GM23338 (cell line): ENCODE data around the gene SYP. TPM values are rescaled to one million over a fixed set of nuclear protein-coding genes. Genes with fewer than 3 reads are reported as not detected.
A peak's percentile ranks its signal among the peaks of the same experiment; 100 is the strongest.

Experiments
- ATAC-seq: fragments of 200-7000 bp; cut with Tn5 transposase; 3 replicates; pipeline ENCODE4 v1.9.1; 2020
- DNase-seq: peaks from one replicate; pipeline ENCODE4 v3.0.0-alpha.2; 2015; ENCODE audit warnings: low spot score
- H2AFZ ChIP-seq: fragments of 200-600 bp; sonication (generic); 2 replicates; pipeline ENCODE4 v1.8.0; 2016; ENCODE audit warnings: antibody characterized with exemption, mild to moderate bottlenecking, moderate library complexity
- H3F3A ChIP-seq: fragments of 200-600 bp; sonication (generic); replicated peaks from 2 replicates; pipeline ENCODE4 v1.8.0; 2017; ENCODE audit warnings: antibody characterized with exemption, mixed run types, low read depth
- H3K27ac ChIP-seq: fragments of 200-600 bp; sonication (generic); 2 replicates; pipeline ENCODE4 v1.6.1; 2016; ENCODE audit warnings: low read depth
- H3K27me3 ChIP-seq: fragments of 200-600 bp; sonication (generic); 2 replicates; pipeline ENCODE4 v1.8.0; 2016; ENCODE audit warnings: mild to moderate bottlenecking, mixed run types, moderate library complexity; ENCODE audit not compliant: insufficient read depth
- H3K36me3 ChIP-seq: fragments of 200-600 bp; sonication (generic); 2 replicates; pipeline ENCODE4 v1.8.0; 2016; ENCODE audit warnings: mild to moderate bottlenecking; ENCODE audit not compliant: insufficient read depth
- H3K4me1 ChIP-seq: fragments of 200-600 bp; sonication (generic); 2 replicates; pipeline ENCODE4 v1.8.0; 2016; ENCODE audit warnings: mild to moderate bottlenecking, moderate library complexity; ENCODE audit not compliant: insufficient read depth
- H3K4me2 ChIP-seq: fragments of 200-600 bp; sonication (generic); 2 replicates; pipeline ENCODE4 v1.7.1; 2017; ENCODE audit warnings: mixed run types
- H3K4me3 ChIP-seq: fragments of 200-600 bp; sonication (generic); 2 replicates; pipeline ENCODE4 v1.6.1; 2016; ENCODE audit warnings: mixed run types
- H3K79me2 ChIP-seq: fragments of 200-600 bp; sonication (generic); replicated peaks from 2 replicates; pipeline ENCODE4 v1.8.0; 2017; ENCODE audit warnings: mild to moderate bottlenecking; ENCODE audit not compliant: insufficient read depth
- H3K9me2 ChIP-seq: fragments of 200-600 bp; sonication (generic); 2 replicates; pipeline ENCODE4 v1.8.0; 2017; ENCODE audit not compliant: insufficient read depth
- H4K20me1 ChIP-seq: fragments of 200-600 bp; sonication (generic); replicated peaks from 2 replicates; pipeline ENCODE4 v1.8.0; 2017; ENCODE audit warnings: mild to moderate bottlenecking; ENCODE audit not compliant: insufficient read depth
- H3K27ac Mint-ChIP-seq: 2 replicates; pipeline ENCODE4 v1.8.0; 2020; ENCODE audit warnings: inconsistent platforms, mild to moderate bottlenecking, moderate library complexity, mixed read lengths
- H3K27me3 Mint-ChIP-seq: 3 replicates; pipeline ENCODE4 v1.8.0; 2022; ENCODE audit warnings: low read depth, mild to moderate bottlenecking, moderate library complexity, mixed read lengths, inconsistent platforms; ENCODE audit not compliant: insufficient read depth, poor library complexity
- H3K36me3 Mint-ChIP-seq: 3 replicates; pipeline ENCODE4 v1.8.0; 2021; ENCODE audit warnings: low read depth, mild to moderate bottlenecking, inconsistent platforms, moderate library complexity, mixed read lengths
- H3K4me1 Mint-ChIP-seq: 3 replicates; pipeline ENCODE4 v1.8.0; 2020; ENCODE audit warnings: mild to moderate bottlenecking, inconsistent platforms, mixed read lengths
- H3K4me3 Mint-ChIP-seq: 3 replicates; pipeline ENCODE4 v1.8.0; 2021; ENCODE audit warnings: moderate library complexity, mild to moderate bottlenecking, inconsistent platforms, mixed read lengths
- H3K9me3 Mint-ChIP-seq: 3 replicates; pipeline ENCODE4 v1.8.0; 2020; ENCODE audit warnings: moderate library complexity, mild to moderate bottlenecking, inconsistent platforms, mixed read lengths
- CREB1 ChIP-seq: fragments of 250-450 bp; sonication (Bioruptor Pico); IDR thresholded peaks from 2 replicates; pipeline ENCODE4 v1.5.0; 2020; ENCODE audit warnings: low read depth, mild to moderate bottlenecking, moderate library complexity
- CTCF ChIP-seq, 2 experiments: fragments of 200-600 bp in 1 of 2; sonication (generic) in 1 of 2; conservative IDR thresholded peaks; 2 replicates each; pipeline versions ENCODE4 v1.5.1 to v1.6.1; 2016 to 2017; ENCODE audit warnings: antibody characterized with exemption in 2 of 2, low read depth in 2 of 2, mild to moderate bottlenecking in 2 of 2, moderate library complexity in 1 of 2
- EZH2 ChIP-seq: fragments of 200-600 bp; sonication (generic); IDR thresholded peaks from one replicate; pipeline ENCODE4 v1.8.0; 2017; ENCODE audit warnings: antibody characterized with exemption, mild to moderate bottlenecking, low read depth; ENCODE audit not compliant: unreplicated experiment
- EZH2phosphoT487 ChIP-seq: fragments of 200-600 bp; sonication (generic); IDR thresholded peaks from one replicate; pipeline ENCODE4 v1.8.1; 2018; ENCODE audit warnings: antibody characterized with exemption; ENCODE audit not compliant: unreplicated experiment
- JUNB ChIP-seq: IDR thresholded peaks from one replicate; pipeline ENCODE4 v1.6.1; 2016; ENCODE audit warnings: antibody characterized with exemption; ENCODE audit not compliant: unreplicated experiment
- NANOG ChIP-seq: IDR thresholded peaks from 2 replicates; pipeline ENCODE4 v1.6.1; 2016; ENCODE audit warnings: antibody characterized with exemption, borderline replicate concordance
- POLR2AphosphoS5 ChIP-seq: IDR thresholded peaks from 2 replicates; pipeline ENCODE4 v1.6.1; 2016; ENCODE audit warnings: antibody characterized with exemption, low read depth
- STAT1 ChIP-seq: IDR thresholded peaks from one replicate; pipeline ENCODE4 v1.6.1; 2016; ENCODE audit warnings: antibody characterized with exemption; ENCODE audit not compliant: unreplicated experiment
- ZNF114 ChIP-seq: fragments of 250-450 bp; sonication (Bioruptor Pico); IDR thresholded peaks from 2 replicates; pipeline ENCODE4 v1.5.0; 2020; ENCODE audit warnings: mild to moderate bottlenecking, moderate library complexity
- ZNF331 ChIP-seq: fragments of 250-450 bp; sonication (Bioruptor Pico); IDR thresholded peaks from 2 replicates; pipeline ENCODE4 v1.5.0; 2020; ENCODE audit warnings: low read depth, mild to moderate bottlenecking, moderate library complexity
- ZNF462 ChIP-seq: fragments of 250-450 bp; sonication (Bioruptor Pico); IDR thresholded peaks from 2 replicates; pipeline ENCODE4 v1.5.0; 2020; ENCODE audit warnings: mild to moderate bottlenecking, moderate library complexity
- polyA plus RNA-seq: library from polyadenylated mRNA; unstranded; fragments of >200 nt; fragmentation: Nextera tagmentation; extraction: Ambion mirVana; gene quantifications from 2 replicates; pipeline ENCODE4 v1.2.1, GENCODE V29; 2016
- total RNA-seq: library from RNA; depleted of rRNA; stranded (reverse); fragments of >200 nt; shearing (Covaris generic); gene quantifications from 2 replicates; pipeline ENCODE4 v1.2.3, GENCODE V29; 2014
- TF ChIP-seq, protein P1 (sequence below): IDR thresholded peaks from one replicate; pipeline ENCODE4 v1.6.1; 2018; ENCODE audit warnings: antibody characterized with exemption; ENCODE audit not compliant: unreplicated experiment
- TF ChIP-seq, protein P2 (sequence below): IDR thresholded peaks from 2 replicates; pipeline ENCODE4 v1.6.1; 2016; ENCODE audit warnings: antibody characterized with exemption

Gene SYP
- total and polyA plus RNA-seq, 2 experiments from 2014 or later, result 3.7 to 9.1 TPM

DNA sequence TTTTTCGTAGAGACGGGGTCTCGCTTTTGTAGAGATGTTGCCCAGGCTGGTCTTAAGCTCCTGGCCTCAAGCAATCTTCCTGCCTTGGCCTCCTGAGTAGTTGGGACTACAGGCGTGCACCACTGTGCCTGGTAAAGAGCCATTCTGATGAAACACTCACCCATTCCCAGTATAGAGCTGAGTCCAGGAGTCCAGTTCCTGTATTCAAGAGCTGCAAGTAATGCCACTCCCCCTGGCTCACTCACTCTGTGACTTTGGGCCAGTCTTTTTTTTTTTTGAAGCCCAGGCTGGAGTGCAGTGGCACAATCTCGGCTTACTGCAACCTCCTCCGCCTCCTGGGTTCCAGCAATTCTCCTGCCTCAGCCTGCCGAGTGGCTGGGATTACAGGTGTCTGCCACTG, 38.7 kb upstream of the SYP start (continued):
- TF ChIP-seq CREB1 (CRISPR knock-in tag), result no peak
- no peak for TF ChIP-seq STAT1
- TF ChIP-seq, protein P1, sequence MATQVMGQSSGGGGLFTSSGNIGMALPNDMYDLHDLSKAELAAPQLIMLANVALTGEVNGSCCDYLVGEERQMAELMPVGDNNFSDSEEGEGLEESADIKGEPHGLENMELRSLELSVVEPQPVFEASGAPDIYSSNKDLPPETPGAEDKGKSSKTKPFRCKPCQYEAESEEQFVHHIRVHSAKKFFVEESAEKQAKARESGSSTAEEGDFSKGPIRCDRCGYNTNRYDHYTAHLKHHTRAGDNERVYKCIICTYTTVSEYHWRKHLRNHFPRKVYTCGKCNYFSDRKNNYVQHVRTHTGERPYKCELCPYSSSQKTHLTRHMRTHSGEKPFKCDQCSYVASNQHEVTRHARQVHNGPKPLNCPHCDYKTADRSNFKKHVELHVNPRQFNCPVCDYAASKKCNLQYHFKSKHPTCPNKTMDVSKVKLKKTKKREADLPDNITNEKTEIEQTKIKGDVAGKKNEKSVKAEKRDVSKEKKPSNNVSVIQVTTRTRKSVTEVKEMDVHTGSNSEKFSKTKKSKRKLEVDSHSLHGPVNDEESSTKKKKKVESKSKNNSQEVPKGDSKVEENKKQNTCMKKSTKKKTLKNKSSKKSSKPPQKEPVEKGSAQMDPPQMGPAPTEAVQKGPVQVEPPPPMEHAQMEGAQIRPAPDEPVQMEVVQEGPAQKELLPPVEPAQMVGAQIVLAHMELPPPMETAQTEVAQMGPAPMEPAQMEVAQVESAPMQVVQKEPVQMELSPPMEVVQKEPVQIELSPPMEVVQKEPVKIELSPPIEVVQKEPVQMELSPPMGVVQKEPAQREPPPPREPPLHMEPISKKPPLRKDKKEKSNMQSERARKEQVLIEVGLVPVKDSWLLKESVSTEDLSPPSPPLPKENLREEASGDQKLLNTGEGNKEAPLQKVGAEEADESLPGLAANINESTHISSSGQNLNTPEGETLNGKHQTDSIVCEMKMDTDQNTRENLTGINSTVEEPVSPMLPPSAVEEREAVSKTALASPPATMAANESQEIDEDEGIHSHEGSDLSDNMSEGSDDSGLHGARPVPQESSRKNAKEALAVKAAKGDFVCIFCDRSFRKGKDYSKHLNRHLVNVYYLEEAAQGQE, result no peak

- Mint-ChIP-seq H3K27ac (no peak overlapping the region), H3K27me3 (peaks cover 1% of the 10 kb centered on the region), H3K4me3 (peak overlapping the region; percentile 36; the same call in 1 of the 3 replicates), H3K36me3 (no peaks in the 10 kb centered on the region), H3K9me3 (no peaks in the 10 kb centered on the region; the same call in 2 of the 3 replicates), H3K4me1 (no peaks in the 10 kb centered on the region)
- no peaks in the 10 kb centered on the region for H3F3A ChIP-seq
- no peaks in the 10 kb centered on the region for H3K36me3 ChIP-seq
- no peaks in the 10 kb centered on the region for H3K79me2 ChIP-seq
- H3K27me3 ChIP-seq, result no peaks in the 10 kb centered on the region
- no peak overlapping the region for H3K4me2 ChIP-seq
- no peak overlapping the region for H3K27ac ChIP-seq
- H4K20me1 ChIP-seq, result no peaks in the 10 kb centered on the region
- no peaks in the 10 kb centered on the region for H3K9me2 ChIP-seq
- no peak overlapping the region for H2AFZ ChIP-seq
- no peaks in the 10 kb centered on the region for H3K4me1 ChIP-seq
- no peak for ATAC-seq
- no peak overlapping the region for H3K4me3 ChIP-seq
- no peak for DNase-seq
- no peak for TF ChIP-seq CTCF (conservative IDR thresholded peaks at IDR 0.05; ENCODE audit: low read depth in 2 of 2)
- TF ChIP-seq, protein P2, sequence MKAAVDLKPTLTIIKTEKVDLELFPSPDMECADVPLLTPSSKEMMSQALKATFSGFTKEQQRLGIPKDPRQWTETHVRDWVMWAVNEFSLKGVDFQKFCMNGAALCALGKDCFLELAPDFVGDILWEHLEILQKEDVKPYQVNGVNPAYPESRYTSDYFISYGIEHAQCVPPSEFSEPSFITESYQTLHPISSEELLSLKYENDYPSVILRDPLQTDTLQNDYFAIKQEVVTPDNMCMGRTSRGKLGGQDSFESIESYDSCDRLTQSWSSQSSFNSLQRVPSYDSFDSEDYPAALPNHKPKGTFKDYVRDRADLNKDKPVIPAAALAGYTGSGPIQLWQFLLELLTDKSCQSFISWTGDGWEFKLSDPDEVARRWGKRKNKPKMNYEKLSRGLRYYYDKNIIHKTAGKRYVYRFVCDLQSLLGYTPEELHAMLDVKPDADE, result no peak
- no peak for TF ChIP-seq JUNB
- TF ChIP-seq STAT1, result no peak
- no peak for TF ChIP-seq ZNF114
- no peak for TF ChIP-seq NANOG
- no peak for TF ChIP-seq POLR2AphosphoS5
- TF ChIP-seq CREB1 (CRISPR knock-in tag), result no peak
- TF ChIP-seq ZNF462 (CRISPR knock-in tag), result no peak
- TF ChIP-seq ZNF331 (CRISPR knock-in tag), result no peak
- TF ChIP-seq EZH2phosphoT487, result no peak
- no peak for TF ChIP-seq EZH2
Observed at GRCh38 chrX:49237060-49237459, 37.1 kb upstream of the SYP start.
